ENCODE results near the gene SV2C. TPM values are rescaled to one million over a fixed set of nuclear protein-coding genes. Genes with fewer than 3 reads are reported as not detected.
"Not testable (repeated sequence)": the region's sequence is repeated elsewhere in the genome, so short reads cannot be mapped to it uniquely, and the experiment has no call there.

The SV2C gene
- total RNA-seq, 1 donor from 2014 or later, result under 0.01 TPM

DNA sequence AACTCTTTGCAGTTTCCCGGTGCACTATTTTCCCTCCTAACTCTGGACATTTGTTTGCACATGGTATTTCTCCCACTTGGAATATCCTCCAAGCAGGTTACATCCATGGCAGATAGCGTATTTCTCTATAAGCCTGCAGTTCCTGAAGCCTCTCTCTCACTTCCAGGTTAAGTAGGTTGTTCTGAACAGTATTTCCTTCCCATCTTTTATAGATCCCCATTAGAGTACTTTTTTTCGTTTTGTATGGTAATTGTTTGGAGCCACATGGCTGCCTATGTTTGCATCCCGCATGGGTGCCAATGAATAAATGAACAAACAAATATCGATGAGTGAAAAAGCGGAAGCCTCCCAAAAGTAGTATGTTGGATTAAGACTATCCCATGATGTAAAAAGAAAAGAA, 206.5 kb downstream of the SV2C start:
- no peaks in the 10 kb centered on the region for H3K4me1 ChIP-seq (ENCODE audit: control insufficient read depth in 3 of 3, insufficient read depth in 3 of 3, low read length in 3 of 3)
- H3K36me3 ChIP-seq (ENCODE audit: control insufficient read depth in 3 of 3, insufficient read depth in 3 of 3, low read length in 3 of 3), result no peaks in the 10 kb centered on the region
- no peak overlapping the region for H3K27ac ChIP-seq (ENCODE audit: low read depth, low read length)
- no peak overlapping the region for H3K4me3 ChIP-seq (ENCODE audit: low read length in 3 of 3)
- no peaks in the 10 kb centered on the region for H3K27me3 ChIP-seq (ENCODE audit: control insufficient read depth in 3 of 3, insufficient read depth in 3 of 3, low read length in 3 of 3)
- H3K9ac ChIP-seq (ENCODE audit: low read depth in 1 of 3, low read length in 3 of 3), result no peak overlapping the region
- no peaks in the 10 kb centered on the region for H3K9me3 ChIP-seq (ENCODE audit: control insufficient read depth in 3 of 3, low read length in 3 of 3)

DNA sequence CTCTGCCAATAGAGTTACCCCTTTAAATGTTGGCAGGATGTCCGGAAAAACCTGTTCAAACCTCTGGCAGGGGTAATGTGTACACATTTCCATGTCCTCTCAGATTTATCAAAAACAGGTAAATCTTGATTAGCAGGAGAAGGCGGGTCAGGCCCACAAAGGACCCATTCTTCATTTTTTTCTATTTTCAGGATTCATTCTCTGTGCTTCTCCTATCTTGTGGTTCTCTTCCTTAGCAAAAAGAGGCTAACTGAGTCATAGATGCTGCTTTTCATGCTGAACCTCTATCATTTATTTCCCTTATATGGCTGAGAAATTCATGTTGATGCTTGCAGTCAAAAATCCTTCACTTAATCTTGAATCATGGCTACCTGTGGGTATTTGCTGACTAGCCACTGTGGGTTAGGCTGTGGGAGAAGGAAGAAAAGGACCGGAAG, 207.2 kb downstream of the SV2C start:
- no peak overlapping the region for H3K4me3 ChIP-seq (ENCODE audit: low read length in 3 of 3)
- H3K27ac ChIP-seq (ENCODE audit: low read depth, low read length), result no peak overlapping the region
- no peaks in the 10 kb centered on the region for H3K36me3 ChIP-seq (ENCODE audit: control insufficient read depth in 3 of 3, insufficient read depth in 3 of 3, low read length in 3 of 3)
- no peak overlapping the region for H3K9ac ChIP-seq (ENCODE audit: low read depth in 1 of 3, low read length in 3 of 3)
- no peaks in the 10 kb centered on the region for H3K4me1 ChIP-seq (ENCODE audit: control insufficient read depth in 3 of 3, insufficient read depth in 3 of 3, low read length in 3 of 3)
- H3K9me3 ChIP-seq (ENCODE audit: control insufficient read depth in 3 of 3, low read length in 3 of 3), result no peaks in the 10 kb centered on the region
- H3K27me3 ChIP-seq (ENCODE audit: control insufficient read depth in 3 of 3, insufficient read depth in 3 of 3, low read length in 3 of 3), result no peaks in the 10 kb centered on the region

DNA sequence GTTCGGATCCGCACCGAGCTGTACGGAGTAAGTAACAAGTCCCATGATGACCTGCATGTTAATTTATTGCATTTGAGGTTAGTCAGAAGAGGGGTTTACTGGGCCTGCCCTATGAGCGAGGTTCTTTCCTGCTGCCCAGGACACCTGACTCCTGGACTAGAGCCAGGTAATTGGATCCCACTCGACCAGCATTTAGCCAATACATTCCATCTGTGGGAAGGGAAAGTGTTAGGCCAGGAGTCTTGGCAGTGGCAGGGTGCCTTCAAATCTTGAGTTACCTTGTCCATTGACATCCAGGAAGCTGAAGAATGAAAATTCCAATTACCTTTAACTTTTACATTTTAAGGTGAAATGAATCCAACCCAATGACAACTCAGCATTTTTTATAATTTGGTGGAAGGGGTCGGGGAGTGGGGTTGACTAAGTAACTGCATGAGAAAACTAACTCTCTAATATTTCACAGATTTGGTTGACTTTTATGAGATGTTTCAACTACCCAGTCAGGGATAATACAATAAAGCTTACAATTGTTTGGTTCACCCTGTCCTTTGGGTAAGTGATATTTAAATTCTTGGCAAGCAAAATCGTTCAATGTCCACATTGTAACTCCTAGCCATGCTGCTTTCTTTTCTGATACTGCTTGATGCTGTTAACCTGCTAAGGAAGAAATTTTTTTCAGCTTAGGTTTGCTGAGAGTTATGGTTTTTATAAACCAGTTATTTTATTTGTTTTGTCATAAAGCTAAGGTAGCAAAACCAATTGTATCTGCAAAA, 208.3 kb downstream of the SV2C start:
- H3K36me3 ChIP-seq (ENCODE audit: control insufficient read depth in 3 of 3, insufficient read depth in 3 of 3, low read length in 3 of 3), result no peaks in the 10 kb centered on the region
- no peaks in the 10 kb centered on the region for H3K4me1 ChIP-seq (ENCODE audit: control insufficient read depth in 3 of 3, insufficient read depth in 3 of 3, low read length in 3 of 3)
- no peak overlapping the region for H3K27ac ChIP-seq (ENCODE audit: low read depth, low read length)
- H3K9ac ChIP-seq (ENCODE audit: low read depth in 1 of 3, low read length in 3 of 3), result no peak overlapping the region
- H3K27me3 ChIP-seq (ENCODE audit: control insufficient read depth in 3 of 3, insufficient read depth in 3 of 3, low read length in 3 of 3), result no peaks in the 10 kb centered on the region
- H3K4me3 ChIP-seq (ENCODE audit: low read length in 3 of 3), result no peak overlapping the region
- no peaks in the 10 kb centered on the region for H3K9me3 ChIP-seq (ENCODE audit: control insufficient read depth in 3 of 3, low read length in 3 of 3)

DNA sequence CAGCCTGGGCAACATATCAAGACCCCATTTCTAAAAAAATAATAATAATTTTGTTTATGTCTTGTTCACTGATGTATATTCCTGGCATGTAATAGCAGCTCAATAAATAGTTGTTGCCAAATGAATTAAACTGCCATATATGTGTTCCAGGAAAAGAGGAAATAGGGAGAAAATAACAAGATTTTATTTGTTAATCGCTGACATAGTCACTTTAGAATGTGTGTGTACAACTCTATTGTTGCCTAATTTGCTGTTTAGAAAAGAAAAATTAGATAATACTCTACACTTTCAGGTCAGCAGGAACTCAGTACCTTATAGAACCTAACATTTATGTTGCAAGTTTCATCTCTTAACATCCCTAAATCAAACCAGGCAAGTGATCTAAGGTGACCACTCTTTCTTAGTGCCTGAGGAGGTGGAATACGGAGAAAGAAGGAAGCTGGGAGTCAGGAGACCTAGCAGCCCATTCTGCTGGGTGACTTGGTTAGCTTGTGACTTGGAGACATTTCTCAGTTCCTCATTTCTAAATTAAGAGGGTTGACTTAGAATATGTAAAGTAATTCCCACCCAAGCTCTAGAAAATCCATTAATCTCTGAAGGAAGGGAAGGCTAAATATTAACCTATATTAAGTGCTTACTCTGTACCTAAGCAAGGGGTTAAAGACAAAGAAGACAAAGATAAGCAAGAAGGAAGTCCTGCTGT, 209.6 kb downstream of the SV2C start:
- Histone ChIP-seq H3K27me3 (ENCODE audit: control insufficient read depth in 3 of 3, insufficient read depth in 3 of 3, low read length in 3 of 3) (no peaks in the 10 kb centered on the region), H3K36me3 (ENCODE audit: control insufficient read depth in 3 of 3, insufficient read depth in 3 of 3, low read length in 3 of 3) (no peaks in the 10 kb centered on the region), H3K4me3 (ENCODE audit: low read length in 3 of 3) (no peak overlapping the region), H3K27ac (ENCODE audit: low read depth, low read length) (peak overlapping the region; percentile 64), H3K9me3 (ENCODE audit: control insufficient read depth in 3 of 3, low read length in 3 of 3) (no peaks in the 10 kb centered on the region), H3K4me1 (ENCODE audit: control insufficient read depth in 3 of 3, insufficient read depth in 3 of 3, low read length in 3 of 3) (no peaks in the 10 kb centered on the region), H3K9ac (ENCODE audit: low read depth in 1 of 3, low read length in 3 of 3) (no peak overlapping the region)

DNA sequence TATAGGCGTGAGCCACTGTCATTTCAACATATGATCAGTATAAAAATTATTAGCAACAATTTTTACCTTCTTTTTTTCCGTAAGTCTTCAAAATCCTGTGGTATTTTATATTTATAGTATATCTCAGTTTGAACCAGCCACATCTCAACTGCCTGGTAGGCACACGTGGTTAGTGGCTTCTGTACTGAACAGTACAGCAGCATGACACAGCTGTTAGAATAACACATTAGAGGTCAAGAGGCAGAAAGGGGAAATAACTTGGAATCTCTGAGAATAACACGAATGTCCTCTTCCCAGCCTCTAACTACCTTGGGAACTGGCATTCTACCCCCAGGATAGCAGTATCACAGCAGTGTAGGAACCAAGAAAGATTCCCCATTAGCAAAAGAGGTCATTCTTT, 211.4 kb downstream of the SV2C start:
- no peak overlapping the region for H3K4me3 ChIP-seq (ENCODE audit: low read length in 3 of 3)
- H3K27me3 ChIP-seq (ENCODE audit: control insufficient read depth in 3 of 3, insufficient read depth in 3 of 3, low read length in 3 of 3), result no peaks in the 10 kb centered on the region
- no peaks in the 10 kb centered on the region for H3K36me3 ChIP-seq (ENCODE audit: control insufficient read depth in 3 of 3, insufficient read depth in 3 of 3, low read length in 3 of 3)
- H3K9me3 ChIP-seq (ENCODE audit: control insufficient read depth in 3 of 3, low read length in 3 of 3), result no peaks in the 10 kb centered on the region
- H3K9ac ChIP-seq (ENCODE audit: low read depth in 1 of 3, low read length in 3 of 3), result no peak overlapping the region
- H3K4me1 ChIP-seq (ENCODE audit: control insufficient read depth in 3 of 3, insufficient read depth in 3 of 3, low read length in 3 of 3), result no peaks in the 10 kb centered on the region
- H3K27ac ChIP-seq (ENCODE audit: low read depth, low read length), result no peak overlapping the region

DNA sequence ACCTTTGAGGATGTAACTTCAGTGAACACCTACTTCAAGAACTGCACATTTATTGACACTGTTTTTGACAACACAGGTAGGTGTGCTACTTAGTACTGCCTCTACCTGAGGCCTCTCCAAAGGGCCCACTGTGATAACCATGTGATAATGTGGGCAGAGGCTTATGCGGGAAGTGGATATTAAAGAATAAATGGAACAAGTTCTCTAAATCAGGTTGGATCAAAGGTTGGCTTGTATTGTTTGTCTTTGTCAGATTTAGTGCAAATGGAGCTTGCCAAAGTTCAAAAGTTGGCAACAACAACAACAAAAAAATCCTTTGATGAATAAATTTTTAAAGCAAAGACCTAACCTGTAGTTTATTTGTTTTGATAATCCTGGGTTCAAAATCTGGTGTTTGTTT, 215.7 kb downstream of the SV2C start:
- no peak overlapping the region for H3K4me3 ChIP-seq (ENCODE audit: low read length in 3 of 3)

DNA sequence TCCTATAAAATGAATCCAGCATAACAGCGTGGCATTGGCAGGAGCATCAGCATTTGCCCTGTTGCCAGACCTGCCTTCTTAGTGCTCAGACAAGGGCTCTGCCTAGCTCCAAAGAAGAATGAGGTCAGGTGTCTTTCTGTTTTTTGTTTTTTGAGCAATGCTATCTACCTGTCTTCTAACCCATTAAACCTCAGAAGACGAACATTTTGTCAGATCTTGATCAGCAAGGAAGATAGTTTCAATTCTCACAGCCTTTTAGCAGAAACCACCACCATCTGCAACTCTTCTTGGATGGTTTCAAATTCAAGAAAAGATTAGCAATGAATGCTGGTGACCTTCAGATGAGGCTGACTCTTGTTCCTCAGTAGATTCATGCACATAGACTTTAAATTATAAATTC, 216.4 kb downstream of the SV2C start:
- H3K9ac ChIP-seq (ENCODE audit: low read depth in 1 of 3, low read length in 3 of 3), result no peak overlapping the region
- H3K27me3 ChIP-seq (ENCODE audit: control insufficient read depth in 3 of 3, insufficient read depth in 3 of 3, low read length in 3 of 3), result no peaks in the 10 kb centered on the region
- no peak overlapping the region for H3K27ac ChIP-seq (ENCODE audit: low read depth, low read length)
- H3K9me3 ChIP-seq (ENCODE audit: control insufficient read depth in 3 of 3, low read length in 3 of 3), result no peaks in the 10 kb centered on the region
- no peaks in the 10 kb centered on the region for H3K36me3 ChIP-seq (ENCODE audit: control insufficient read depth in 3 of 3, insufficient read depth in 3 of 3, low read length in 3 of 3)
- H3K4me3 ChIP-seq (ENCODE audit: low read length in 3 of 3), result no peak overlapping the region
- H3K4me1 ChIP-seq (ENCODE audit: control insufficient read depth in 3 of 3, insufficient read depth in 3 of 3, low read length in 3 of 3), result no peaks in the 10 kb centered on the region

More for the DNA sequence above, 215.7 kb downstream of the SV2C start:
- no peaks in the 10 kb centered on the region for H3K36me3 ChIP-seq (ENCODE audit: control insufficient read depth in 3 of 3, insufficient read depth in 3 of 3, low read length in 3 of 3)
- no peaks in the 10 kb centered on the region for H3K4me1 ChIP-seq (ENCODE audit: control insufficient read depth in 3 of 3, insufficient read depth in 3 of 3, low read length in 3 of 3)
- no peak overlapping the region for H3K9ac ChIP-seq (ENCODE audit: low read depth in 1 of 3, low read length in 3 of 3)
- no peak overlapping the region for H3K27ac ChIP-seq (ENCODE audit: low read depth, low read length)
- no peaks in the 10 kb centered on the region for H3K27me3 ChIP-seq (ENCODE audit: control insufficient read depth in 3 of 3, insufficient read depth in 3 of 3, low read length in 3 of 3)
- H3K9me3 ChIP-seq (ENCODE audit: control insufficient read depth in 3 of 3, low read length in 3 of 3), result no peaks in the 10 kb centered on the region

DNA sequence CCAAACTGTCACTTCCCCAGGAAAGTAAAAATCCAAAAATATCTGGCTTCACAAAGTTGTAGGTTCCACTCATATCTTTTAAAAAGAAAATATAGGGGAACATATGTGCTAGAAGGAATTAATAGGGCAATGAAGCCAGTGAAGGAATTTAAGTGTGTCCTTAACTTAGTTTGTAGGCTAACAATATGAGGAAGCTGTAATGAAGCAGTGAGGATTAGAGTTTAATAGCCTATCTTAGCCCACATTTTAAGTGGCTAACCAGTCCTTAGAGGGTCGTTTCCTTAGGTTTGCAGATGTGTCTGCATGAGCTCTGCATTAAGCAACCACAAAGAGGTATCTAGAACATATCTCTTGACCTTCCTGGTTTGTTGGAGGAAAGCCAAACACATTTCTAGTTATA, 218.7 kb downstream of the SV2C start:
- H3K36me3 ChIP-seq (ENCODE audit: control insufficient read depth in 3 of 3, insufficient read depth in 3 of 3, low read length in 3 of 3); H3K27ac ChIP-seq (ENCODE audit: low read depth, low read length): not testable (repeated sequence)

DNA sequence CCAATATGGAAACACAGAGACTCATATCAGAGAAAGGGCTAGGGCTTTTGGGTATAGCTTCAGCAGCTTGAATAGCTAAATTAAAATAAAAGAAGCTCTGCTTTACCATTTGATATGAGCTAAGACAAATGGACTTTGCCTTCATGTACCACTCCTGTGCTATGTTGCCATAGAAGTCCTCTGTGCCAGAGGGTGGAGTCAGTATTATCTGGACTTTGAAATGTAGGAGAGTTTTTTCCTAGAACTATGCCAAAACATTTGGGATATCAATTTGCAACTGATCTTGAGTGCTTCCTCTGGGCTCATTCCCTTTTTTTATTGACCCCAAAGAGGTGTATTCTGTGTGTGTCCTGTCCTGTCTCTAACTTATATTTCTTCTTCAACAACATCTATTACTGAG, 219.5 kb downstream of the SV2C start:
- not testable (repeated sequence) for H3K27me3 ChIP-seq (ENCODE audit: control insufficient read depth in 3 of 3, insufficient read depth in 3 of 3, low read length in 3 of 3); H3K4me3 ChIP-seq (ENCODE audit: low read length in 3 of 3); H3K9ac ChIP-seq (ENCODE audit: low read depth in 1 of 3, low read length in 3 of 3); H3K36me3 ChIP-seq (ENCODE audit: control insufficient read depth in 3 of 3, insufficient read depth in 3 of 3, low read length in 3 of 3); H3K4me1 ChIP-seq (ENCODE audit: control insufficient read depth in 3 of 3, insufficient read depth in 3 of 3, low read length in 3 of 3); H3K27ac ChIP-seq (ENCODE audit: low read depth, low read length); H3K9me3 ChIP-seq (ENCODE audit: control insufficient read depth in 3 of 3, low read length in 3 of 3)

More for the DNA sequence above, 218.7 kb downstream of the SV2C start:
- H3K4me1 ChIP-seq (ENCODE audit: control insufficient read depth in 3 of 3, insufficient read depth in 3 of 3, low read length in 3 of 3); H3K9ac ChIP-seq (ENCODE audit: low read depth in 1 of 3, low read length in 3 of 3); H3K9me3 ChIP-seq (ENCODE audit: control insufficient read depth in 3 of 3, low read length in 3 of 3); H3K27me3 ChIP-seq (ENCODE audit: control insufficient read depth in 3 of 3, insufficient read depth in 3 of 3, low read length in 3 of 3); H3K4me3 ChIP-seq (ENCODE audit: low read length in 3 of 3): not testable (repeated sequence)

DNA sequence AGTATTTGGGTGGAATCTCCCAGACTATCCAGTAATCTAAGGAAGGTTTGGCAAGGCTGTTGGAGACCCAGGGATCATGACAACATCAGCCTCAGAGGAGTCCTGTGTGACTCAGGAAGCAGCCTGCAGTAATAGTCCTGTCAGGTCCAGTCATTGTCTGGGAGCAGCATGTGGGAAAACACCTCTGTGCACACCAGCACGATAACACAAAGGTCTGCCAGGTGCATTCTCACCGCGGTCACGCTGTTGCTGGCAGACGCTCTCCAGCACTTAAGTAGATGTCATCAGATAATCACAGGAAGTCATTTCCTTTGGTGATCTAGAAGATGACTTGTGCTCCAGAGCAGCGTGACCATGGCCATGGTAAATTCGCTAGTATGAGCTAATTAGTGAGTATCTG, 220.7 kb downstream of the SV2C start:
- no peaks in the 10 kb centered on the region for H3K9me3 ChIP-seq (ENCODE audit: control insufficient read depth in 3 of 3, low read length in 3 of 3)
- no peak overlapping the region for H3K9ac ChIP-seq (ENCODE audit: low read depth in 1 of 3, low read length in 3 of 3)
- H3K27ac ChIP-seq (ENCODE audit: low read depth, low read length), result no peak overlapping the region
- no peak overlapping the region for H3K4me3 ChIP-seq (ENCODE audit: low read length in 3 of 3)
- H3K27me3 ChIP-seq (ENCODE audit: control insufficient read depth in 3 of 3, insufficient read depth in 3 of 3, low read length in 3 of 3), result no peaks in the 10 kb centered on the region
- no peaks in the 10 kb centered on the region for H3K36me3 ChIP-seq (ENCODE audit: control insufficient read depth in 3 of 3, insufficient read depth in 3 of 3, low read length in 3 of 3)
- H3K4me1 ChIP-seq (ENCODE audit: control insufficient read depth in 3 of 3, insufficient read depth in 3 of 3, low read length in 3 of 3), result no peaks in the 10 kb centered on the region
